Panc1 (cell line): ENCODE measurements around the gene KCNA4. TPM values are rescaled to one million over a fixed set of nuclear protein-coding genes. Genes with fewer than 3 reads are reported as not detected.

Experiments used
- ATAC-seq: fragments of 200-7000 bp; cut with Tn5 transposase; 2 replicates; pipeline ENCODE4 v1.9.1; 2020; ENCODE audit warnings: mild to moderate bottlenecking, moderate library complexity
- BruUV-seq: library from RNA; stranded (reverse); fragments of 400-500 nt; replicated peaks from 2 replicates; lab custom pipeline; 2021; lab: Mats Ljungman, UMichigan
- CTCF ChIA-PET: fragments of 300-600 bp; sonication (Branson Sonifier 250); formaldehyde crosslinking; loops from one replicate; lab custom pipeline; 2022; ENCODE audit warnings: antibody characterized with exemption; lab: Charles Lee
- POLR2A ChIA-PET: fragments of 300-600 bp; sonication (Branson Sonifier 250); formaldehyde crosslinking; loops from one replicate; lab custom pipeline; 2022; ENCODE audit warnings: antibody characterized with exemption; lab: Charles Lee
- DNase-seq: peaks from one replicate; pipeline ENCODE4 v3.0.0-alpha.2; 2010; ENCODE audit warnings: low read depth, low spot score
- H3K27ac ChIP-seq: 2 replicates; pipeline ENCODE4 v1.5.1; 2011; ENCODE audit warnings: mild to moderate bottlenecking, low read length, inconsistent platforms
- H3K27me3 ChIP-seq: fragments of 200-500 bp; sonication (Bioruptor generic); 2 replicates; pipeline ENCODE4 v1.6.0; 2014; ENCODE audit warnings: low read length, inconsistent platforms; ENCODE audit not compliant: control insufficient read depth, insufficient read depth
- H3K36me3 ChIP-seq: fragments of 200-500 bp; sonication (Bioruptor generic); 2 replicates; pipeline ENCODE4 v1.5.1; 2014; ENCODE audit warnings: inconsistent platforms, mild to moderate bottlenecking, low read length, moderate library complexity; ENCODE audit not compliant: control insufficient read depth, insufficient read depth
- H3K4me1 ChIP-seq: 2 replicates; pipeline ENCODE4 v1.5.1; 2011; ENCODE audit warnings: inconsistent platforms, mild to moderate bottlenecking, low read length, moderate library complexity; ENCODE audit not compliant: control insufficient read depth, insufficient read depth
- H3K4me3 ChIP-seq, 2 experiments: 2 replicates each; pipeline ENCODE4 v1.5.1; 2011 to 2012; ENCODE audit warnings: low read depth in 2 of 2, low read length in 2 of 2, mild to moderate bottlenecking in 2 of 2, inconsistent platforms in 1 of 2, moderate library complexity in 1 of 2
- H3K9me3 ChIP-seq: fragments of 200-500 bp; sonication (Bioruptor generic); 2 replicates; pipeline ENCODE4 v1.5.1; 2014; ENCODE audit warnings: low read depth, mild to moderate bottlenecking, inconsistent platforms, low read length, moderate library complexity; ENCODE audit not compliant: control insufficient read depth, insufficient read depth
- POLR2AphosphoS5 ChIP-seq: IDR thresholded peaks from 2 replicates; pipeline ENCODE4 v1.6.1; 2012; ENCODE audit warnings: mild to moderate bottlenecking, low read depth, low read length, moderate library complexity
- in situ Hi-C: cut with HindIII; loops from 2 replicates; pipeline ENCODE4 v1.10.0; 2016; ENCODE audit warnings: low sequenced_read_pairs, low pct_unique_long_range_greater_than_20kb
- intact Hi-C: fragments of 100-400 bp; cut with micrococcal nuclease; formaldehyde crosslinking; loops from one replicate; pipeline ENCODE4 v1.10.0; 2022; ENCODE audit not compliant: unreplicated experiment
- total RNA-seq: library from RNA; stranded (reverse); gene quantifications from one replicate; pipeline ENCODE4 v1.2.1, GENCODE V29; 2021; ENCODE audit not compliant: unreplicated experiment
- TF ChIP-seq, protein P1 (sequence below): fragments of 450-650 bp; IDR thresholded peaks from 2 replicates; pipeline ENCODE4 v1.5.1; 2017; ENCODE audit warnings: mild to moderate bottlenecking
- TF ChIP-seq, protein P2 (sequence below), 2 experiments: IDR thresholded peaks; 2 replicates each; pipeline ENCODE4 v1.6.1; 2011 to 2012; ENCODE audit warnings: low read depth in 2 of 2, control low read depth in 1 of 2, low read length in 1 of 2, mild to moderate bottlenecking in 1 of 2, moderate library complexity in 1 of 2; ENCODE audit not compliant: insufficient read depth in 1 of 2

Gene KCNA4
- total RNA-seq, 1 experiment from 2014 or later: not detected

DNA sequence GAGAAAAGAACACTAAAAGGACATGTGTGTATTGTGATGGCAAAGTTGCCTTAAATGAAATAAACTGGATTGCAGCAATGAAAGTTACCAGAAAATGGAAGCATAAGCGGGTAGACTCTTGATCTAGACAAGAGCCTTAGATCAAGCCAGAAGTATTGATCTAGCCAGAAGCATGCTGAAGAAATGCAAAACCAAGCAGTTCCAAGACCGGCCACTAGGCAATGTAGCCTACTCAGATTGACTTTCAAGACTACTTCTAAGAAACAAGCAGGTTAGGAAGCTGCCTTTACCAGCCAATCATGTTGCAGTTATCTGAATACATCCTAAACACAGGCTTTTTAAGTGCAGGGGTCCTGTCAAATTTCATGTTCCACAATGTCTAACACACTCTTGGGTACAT is 54.6 kb downstream of the KCNA4 start:
- Histone ChIP-seq H3K27ac (no peak overlapping the region), H3K36me3 (no peaks in the 10 kb centered on the region), H3K4me1 (no peaks in the 10 kb centered on the region), H3K27me3 (no peaks in the 10 kb centered on the region), H3K4me3 (no peak overlapping the region), H3K9me3 (no peaks in the 10 kb centered on the region)
- DNase-seq (no peak), ATAC-seq (no peak)
- intact Hi-C loops (no loop called here), in situ Hi-C loops (no loop called here)
- POLR2A ChIA-PET: no interaction called here
- BruUV-seq: no TSS peak
- TF ChIP-seq, protein P1, sequence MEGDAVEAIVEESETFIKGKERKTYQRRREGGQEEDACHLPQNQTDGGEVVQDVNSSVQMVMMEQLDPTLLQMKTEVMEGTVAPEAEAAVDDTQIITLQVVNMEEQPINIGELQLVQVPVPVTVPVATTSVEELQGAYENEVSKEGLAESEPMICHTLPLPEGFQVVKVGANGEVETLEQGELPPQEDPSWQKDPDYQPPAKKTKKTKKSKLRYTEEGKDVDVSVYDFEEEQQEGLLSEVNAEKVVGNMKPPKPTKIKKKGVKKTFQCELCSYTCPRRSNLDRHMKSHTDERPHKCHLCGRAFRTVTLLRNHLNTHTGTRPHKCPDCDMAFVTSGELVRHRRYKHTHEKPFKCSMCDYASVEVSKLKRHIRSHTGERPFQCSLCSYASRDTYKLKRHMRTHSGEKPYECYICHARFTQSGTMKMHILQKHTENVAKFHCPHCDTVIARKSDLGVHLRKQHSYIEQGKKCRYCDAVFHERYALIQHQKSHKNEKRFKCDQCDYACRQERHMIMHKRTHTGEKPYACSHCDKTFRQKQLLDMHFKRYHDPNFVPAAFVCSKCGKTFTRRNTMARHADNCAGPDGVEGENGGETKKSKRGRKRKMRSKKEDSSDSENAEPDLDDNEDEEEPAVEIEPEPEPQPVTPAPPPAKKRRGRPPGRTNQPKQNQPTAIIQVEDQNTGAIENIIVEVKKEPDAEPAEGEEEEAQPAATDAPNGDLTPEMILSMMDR: peak; percentile 27; the same call in 1 of the 2 replicates
- TF ChIP-seq POLR2AphosphoS5: no peak
- TF ChIP-seq, protein P2, sequence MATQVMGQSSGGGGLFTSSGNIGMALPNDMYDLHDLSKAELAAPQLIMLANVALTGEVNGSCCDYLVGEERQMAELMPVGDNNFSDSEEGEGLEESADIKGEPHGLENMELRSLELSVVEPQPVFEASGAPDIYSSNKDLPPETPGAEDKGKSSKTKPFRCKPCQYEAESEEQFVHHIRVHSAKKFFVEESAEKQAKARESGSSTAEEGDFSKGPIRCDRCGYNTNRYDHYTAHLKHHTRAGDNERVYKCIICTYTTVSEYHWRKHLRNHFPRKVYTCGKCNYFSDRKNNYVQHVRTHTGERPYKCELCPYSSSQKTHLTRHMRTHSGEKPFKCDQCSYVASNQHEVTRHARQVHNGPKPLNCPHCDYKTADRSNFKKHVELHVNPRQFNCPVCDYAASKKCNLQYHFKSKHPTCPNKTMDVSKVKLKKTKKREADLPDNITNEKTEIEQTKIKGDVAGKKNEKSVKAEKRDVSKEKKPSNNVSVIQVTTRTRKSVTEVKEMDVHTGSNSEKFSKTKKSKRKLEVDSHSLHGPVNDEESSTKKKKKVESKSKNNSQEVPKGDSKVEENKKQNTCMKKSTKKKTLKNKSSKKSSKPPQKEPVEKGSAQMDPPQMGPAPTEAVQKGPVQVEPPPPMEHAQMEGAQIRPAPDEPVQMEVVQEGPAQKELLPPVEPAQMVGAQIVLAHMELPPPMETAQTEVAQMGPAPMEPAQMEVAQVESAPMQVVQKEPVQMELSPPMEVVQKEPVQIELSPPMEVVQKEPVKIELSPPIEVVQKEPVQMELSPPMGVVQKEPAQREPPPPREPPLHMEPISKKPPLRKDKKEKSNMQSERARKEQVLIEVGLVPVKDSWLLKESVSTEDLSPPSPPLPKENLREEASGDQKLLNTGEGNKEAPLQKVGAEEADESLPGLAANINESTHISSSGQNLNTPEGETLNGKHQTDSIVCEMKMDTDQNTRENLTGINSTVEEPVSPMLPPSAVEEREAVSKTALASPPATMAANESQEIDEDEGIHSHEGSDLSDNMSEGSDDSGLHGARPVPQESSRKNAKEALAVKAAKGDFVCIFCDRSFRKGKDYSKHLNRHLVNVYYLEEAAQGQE (IDR thresholded peaks at IDR 0.05; ENCODE audit: insufficient read depth in 1 of 2, low read depth in 2 of 2, low read length in 1 of 2): no peak
- CTCF ChIA-PET: interaction anchor here (0.7 kb wide), 1 partner anchor 11 kb away, joined by 6 read pairs; no protein-coding TSS in a partner anchor

Other genes starting within 250 kb of the KCNA4 start
- gene FSHB, start 214.0 kb upstream of the KCNA4 start, total RNA-seq: not detected